Hematopoietic multipotent progenitor cell treated with erythropoietin and hydrocortisone succinate and interleukin-3 and kit ligand, for 4 days (in vitro differentiated cells): ENCODE measurements around the gene CBY1.
"Not testable (repeated sequence)": the region's sequence is repeated elsewhere in the genome, so short reads cannot be mapped to it uniquely, and the experiment has no call there.

Experiments used
- DNase-seq: peaks from one replicate; pipeline ENCODE4 v3.0.0-alpha.2; 2015

The CBY1 gene

GRCh38 chr22:38656256-38657044 is at the start of gene CBY1, which contains the start of gene FAM227A:
TSS of gene CBY1 (plus strand) at chr22:38656638. CDS start at chr22:38668055, 11,417 bp downstream.
TSS of gene FAM227A (minus strand) at chr22:38656392. CDS start at chr22:38650168, 6,224 bp downstream.
- peak; percentile 94 for DNase-seq

DNA sequence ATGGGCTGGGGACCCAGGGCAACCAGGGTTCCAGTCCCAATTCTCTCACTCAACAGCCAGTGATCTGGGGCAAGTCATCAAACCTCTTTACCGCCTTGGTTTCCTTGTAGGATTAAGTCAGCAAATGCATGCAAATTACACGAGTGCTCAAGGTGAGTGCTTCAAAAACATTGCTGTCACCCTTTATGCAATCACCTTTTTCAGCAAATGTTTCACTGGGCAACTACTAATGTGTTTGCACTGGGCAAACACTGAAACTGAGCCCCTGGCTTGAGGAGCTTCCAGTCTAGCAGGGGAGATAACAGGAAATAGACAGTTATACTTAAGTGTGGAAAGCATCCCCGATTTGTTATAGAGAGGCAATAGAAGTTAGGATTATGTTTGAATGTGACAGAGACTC is 48.8 kb upstream of the CBY1 start:
- DNase-seq = no peak

DNA sequence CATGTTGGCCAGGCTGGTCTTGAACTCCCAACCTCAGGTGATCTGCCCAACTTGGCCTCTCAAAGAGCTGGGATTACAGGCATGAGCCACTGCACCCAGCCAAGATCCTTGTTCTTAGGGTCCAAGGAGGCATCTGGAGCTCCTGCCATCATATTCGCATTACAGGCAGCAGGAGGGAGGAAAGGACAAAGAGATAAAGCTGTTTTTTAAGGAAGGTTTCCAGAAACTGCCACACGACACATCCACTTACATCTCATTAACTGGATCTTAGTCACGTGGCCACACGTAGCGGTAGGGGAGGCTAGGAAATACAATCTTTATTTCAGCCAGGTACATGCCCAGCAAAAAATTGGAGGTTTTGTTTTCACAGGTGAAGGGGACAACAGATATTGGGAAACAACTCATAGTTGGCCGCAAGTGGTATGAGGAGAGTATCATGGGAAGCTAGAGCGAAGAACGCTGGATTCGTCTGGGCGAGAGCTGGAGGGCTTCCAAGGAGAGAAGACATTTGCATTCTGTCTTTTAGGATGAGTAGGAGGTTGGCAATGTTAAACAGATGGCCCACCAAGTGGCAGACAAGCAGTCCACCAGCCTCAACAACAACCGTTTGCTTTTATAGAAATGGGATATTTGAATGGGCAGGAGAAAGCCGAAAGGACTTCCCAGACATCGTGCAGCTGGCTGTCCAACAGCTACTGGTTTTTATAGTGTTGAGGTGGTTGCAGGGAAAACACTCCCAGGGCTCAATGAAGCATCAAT is 47.3 kb upstream of the CBY1 start:
- DNase-seq = no peak

- DNase-seq = no peak
Measured at GRCh38 chr22:38610234-38610633, 46.2 kb upstream of the CBY1 start.

GRCh38 chr22:38611559-38611958 is 44.9 kb upstream of the CBY1 start:
- no peak for DNase-seq

DNA sequence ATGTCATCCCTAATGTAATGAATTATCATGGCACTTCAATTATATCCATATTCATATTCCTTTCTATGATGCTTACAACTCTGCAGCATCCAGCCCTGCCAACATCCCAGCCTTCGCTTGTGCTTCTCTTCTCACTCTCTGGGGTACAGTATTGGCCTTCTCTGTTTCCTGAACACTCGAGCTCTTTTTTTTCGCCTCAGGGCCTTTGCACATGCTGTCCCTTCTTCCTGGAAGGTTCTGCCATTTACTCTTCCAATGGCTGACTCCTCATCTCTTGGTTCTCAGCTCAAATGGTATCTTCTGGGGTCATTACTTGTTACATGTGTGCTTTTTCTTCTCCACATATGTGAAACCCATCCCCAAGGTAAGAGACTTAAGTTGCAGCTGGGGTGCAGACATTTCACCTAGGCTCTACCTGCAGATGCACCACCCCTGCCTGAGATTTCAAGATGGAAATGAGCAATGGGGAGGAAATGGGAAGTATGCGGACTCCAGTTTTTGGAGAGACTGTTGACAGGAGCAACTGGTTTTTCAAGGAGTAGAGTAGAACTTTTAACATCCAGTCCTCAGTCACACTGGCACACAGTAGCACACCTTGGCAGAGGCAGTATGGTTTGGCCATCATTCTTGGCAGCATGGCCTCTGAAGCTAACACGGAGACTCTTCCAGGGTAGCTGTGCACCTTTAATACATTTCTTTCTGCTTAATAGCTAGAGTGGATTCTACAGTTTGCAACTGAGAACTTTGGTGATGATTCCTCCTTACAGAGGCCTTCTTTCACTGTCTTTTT is 44.0 kb upstream of the CBY1 start:
- no peak for DNase-seq

- no peak for DNase-seq
Measured at GRCh38 chr22:38613588-38613987, 42.9 kb upstream of the CBY1 start.

GRCh38 chr22:38614332-38615063 is 41.9 kb upstream of the CBY1 start:
- no peak for DNase-seq

DNA sequence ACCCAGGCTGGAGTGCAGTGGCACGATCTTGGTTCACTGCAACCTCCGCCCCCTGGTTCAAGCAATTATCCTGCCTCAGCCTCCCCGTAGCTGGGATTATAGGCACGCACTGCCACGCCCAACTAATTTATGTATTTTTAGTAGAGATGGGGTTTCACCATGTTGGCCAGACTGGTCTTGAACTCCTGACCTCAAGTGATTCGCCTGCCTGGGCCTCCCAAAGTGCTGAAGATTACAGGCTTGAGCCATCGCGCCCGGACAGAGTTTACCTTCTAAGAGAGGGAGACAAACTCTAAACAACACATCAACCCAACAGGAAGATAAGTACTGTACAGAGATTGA is 41.4 kb upstream of the CBY1 start:
- not testable (repeated sequence) for DNase-seq

DNA sequence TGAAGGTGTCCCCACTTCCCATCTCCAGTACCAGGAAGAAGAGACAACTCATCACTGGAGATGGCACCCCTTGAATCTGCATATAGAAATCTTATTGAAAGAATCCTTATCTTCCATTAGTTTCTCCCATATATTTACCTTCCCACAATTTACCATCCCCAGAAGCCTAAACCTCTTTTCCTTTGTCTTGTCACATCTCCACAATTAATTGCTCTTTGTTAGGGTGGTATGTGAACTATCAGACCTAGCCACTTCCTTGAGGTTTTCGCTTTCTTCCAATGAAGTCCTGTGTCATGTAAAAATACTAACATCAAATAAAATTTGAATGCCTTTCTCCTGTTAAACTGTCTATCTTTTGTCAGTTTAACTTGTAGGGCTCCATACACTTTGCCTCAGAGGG is 38.2 kb upstream of the CBY1 start:
- no peak for DNase-seq

DNA sequence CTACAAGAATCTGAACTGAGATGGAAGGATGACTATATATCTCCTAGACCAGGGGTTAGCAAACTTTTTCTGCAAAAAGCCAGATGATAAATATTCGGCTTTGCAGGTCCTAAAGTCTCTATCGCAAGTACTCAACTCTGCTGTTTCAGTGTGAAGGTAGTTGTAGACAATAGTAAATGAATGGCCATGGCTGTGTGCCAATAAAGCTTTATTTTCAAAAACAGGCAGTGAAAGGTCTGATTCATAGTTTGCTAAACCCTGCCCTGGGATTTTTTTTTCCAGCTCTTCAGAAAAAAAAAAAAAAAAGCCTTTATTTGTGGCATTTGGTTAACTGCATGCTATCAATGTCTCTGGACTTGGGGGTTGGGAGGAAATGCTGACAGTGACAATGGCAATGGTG is 37.8 kb upstream of the CBY1 start:
- no peak for DNase-seq

GRCh38 chr22:38623351-38623750 is 33.1 kb upstream of the CBY1 start:
- peak; percentile 16 for DNase-seq

GRCh38 chr22:38628444-38628843 is 28.0 kb upstream of the CBY1 start:
- no peak for DNase-seq

- no peak for DNase-seq
Measured at GRCh38 chr22:38629108-38629507, 27.3 kb upstream of the CBY1 start.

GRCh38 chr22:38631724-38632123 is 24.7 kb upstream of the CBY1 start:
- DNase-seq = peak; percentile 40

DNA sequence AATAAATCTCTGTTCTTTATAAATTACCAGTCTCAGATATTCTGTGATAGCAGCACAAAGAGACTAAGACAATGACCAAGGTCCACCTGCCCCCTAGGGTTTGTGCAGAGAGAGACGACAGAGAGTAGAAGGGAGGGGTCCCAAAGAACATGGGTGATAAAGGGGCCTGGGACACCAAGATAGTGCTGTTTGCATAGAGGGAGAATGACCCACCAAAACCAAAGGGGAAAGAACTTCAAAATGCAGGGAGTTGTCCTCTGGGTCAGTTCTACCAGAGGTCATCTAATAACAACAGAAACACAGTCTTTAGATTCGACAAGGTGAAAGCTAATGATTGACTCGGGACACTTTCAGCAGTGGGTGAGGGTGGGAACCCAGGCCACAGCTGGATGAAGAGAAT is 23.9 kb upstream of the CBY1 start:
- DNase-seq = no peak

- no peak for DNase-seq
Measured at GRCh38 chr22:38638216-38638615, 18.2 kb upstream of the CBY1 start.

GRCh38 chr22:38638728-38639127 is 17.7 kb upstream of the CBY1 start:
- peak; percentile 44 for DNase-seq

GRCh38 chr22:38641476-38642040 is 14.9 kb upstream of the CBY1 start:
- no peak for DNase-seq

DNA sequence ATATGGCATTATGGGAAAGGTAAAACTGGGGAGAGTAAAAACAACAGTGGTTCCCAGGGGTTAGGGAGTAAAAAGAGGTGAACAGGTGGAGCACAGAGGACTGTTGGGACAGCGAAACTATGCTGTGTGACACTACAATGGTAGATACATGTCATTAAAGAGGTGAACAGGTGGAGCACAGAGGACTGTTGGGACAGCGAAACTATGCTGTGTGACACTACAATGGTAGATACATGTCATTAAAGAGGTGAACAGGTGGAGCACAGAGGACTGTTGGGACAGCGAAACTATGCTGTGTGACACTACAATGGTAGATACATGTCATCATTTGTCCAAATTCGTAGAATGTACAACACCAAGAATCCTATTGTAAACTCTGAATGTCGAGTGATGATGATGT is 12.2 kb upstream of the CBY1 start:
- DNase-seq = not testable (repeated sequence)

DNA sequence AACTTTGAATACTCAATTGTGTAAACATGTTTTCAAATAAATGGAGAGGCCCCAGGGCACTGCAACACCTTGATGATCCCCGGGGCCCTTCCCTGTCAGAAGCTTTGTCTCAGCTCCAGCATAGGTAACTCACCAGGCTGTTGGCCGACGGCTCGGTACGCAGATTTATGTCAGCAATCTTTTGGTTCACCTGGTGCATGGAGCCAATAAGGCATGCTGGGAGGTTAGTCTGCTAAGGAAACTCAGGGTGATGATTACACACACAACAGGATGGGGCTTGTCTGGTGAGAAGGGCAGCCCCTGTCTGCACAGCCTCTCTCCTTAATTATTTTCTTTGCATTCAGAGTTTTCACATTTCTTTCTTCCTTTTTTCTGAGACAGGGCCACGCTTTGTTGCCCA is 11.0 kb upstream of the CBY1 start:
- no peak for DNase-seq

GRCh38 chr22:38649841-38650522 is 6.5 kb upstream of the CBY1 start:
- no peak for DNase-seq
